ENCODE data around the gene CIZ1.

CIZ1 gene

DNA sequence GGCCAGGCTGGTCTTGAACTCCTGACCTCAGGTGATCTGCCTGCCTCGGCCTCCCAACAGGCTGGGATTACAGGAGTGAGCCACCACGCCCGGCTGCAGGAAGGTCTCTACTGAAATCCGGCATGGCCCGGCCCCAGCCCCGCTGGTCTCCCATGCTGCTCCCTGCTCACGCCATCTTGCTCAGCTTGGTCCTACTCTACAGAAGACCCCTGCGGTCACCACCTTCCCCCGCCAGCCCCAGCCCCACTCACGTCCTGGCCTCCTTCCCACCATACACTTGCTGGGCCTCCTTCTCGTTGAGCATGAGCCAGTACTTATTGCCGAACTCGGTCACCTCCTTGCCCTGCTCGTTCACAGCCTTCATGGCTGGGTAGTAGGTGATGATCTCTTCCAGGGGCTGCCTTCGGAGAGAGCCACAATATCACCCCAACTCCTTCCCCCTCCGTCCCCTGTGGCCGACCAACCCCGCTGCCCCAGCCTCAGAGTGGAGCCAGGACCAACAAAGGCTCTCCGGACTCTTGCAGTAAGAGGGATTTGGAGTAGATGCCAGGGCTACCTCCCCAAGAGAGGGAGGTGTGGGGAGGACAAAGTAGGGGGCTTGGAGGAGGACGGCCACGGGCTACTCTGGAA, 67.8 kb downstream of the CIZ1 start:
- no peak for DNase-seq

DNA sequence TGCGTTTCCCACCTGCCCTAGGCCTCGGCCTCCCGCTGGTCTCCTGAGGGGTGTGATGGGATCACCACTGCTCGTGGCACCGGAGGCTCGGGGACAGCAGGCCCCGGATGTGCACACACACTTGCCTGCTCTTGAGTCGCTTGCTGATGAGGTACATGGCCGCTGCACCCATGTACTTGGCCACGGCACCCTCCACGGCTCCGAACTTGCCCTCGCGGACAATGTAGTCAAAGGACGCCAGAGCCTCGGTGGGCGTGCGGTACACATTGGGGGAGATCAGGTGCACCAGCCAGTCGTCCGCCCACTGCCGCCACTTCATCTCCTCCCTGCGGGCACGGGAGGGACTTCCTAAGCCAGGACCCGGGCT, 68.6 kb downstream of the CIZ1 start:
- no peak for DNase-seq

DNA sequence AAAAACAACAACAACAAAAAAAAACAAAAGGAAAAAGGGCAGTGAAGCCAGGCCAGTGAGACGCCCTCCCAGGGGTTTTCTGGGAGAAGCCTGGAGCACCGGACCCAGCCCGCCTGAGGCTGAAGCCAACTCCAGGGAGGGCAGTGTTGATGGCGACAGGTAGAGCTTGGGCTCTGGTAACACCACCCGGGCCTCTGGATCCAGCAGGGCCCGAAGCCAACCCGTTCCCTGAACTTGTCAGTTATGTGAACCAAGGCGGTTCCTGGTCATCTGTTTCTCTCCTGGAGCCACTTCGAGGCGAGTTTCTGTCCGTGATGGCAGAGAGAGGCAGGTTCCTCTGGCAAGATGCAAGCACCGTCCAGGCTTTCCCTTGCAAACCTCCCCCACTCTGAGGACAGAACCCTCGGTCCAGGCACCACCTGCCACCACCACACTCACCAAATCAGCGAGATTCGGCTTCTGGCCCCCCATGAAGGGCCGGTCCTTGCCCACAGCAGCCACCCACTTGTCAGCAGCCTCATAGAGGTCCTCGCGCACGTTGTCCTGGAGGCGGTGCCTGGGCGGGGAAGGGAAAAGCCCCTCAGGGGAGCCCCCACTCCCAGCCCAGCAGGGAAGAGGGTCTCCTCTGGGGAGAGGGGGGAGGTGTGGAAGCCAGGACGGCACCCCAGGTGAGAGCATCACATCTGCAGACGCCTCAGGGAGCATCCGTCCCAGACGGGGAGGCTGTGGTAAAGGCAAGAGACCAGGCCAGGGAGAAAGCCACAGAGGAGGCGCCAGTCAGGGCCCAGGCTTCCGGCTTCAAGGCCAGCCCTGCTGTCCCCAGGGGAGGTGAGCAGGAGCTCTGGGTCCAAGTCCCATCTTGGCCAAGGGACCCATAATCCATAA, 69.2 kb downstream of the CIZ1 start:
- DNase-seq, result no peak

DNA sequence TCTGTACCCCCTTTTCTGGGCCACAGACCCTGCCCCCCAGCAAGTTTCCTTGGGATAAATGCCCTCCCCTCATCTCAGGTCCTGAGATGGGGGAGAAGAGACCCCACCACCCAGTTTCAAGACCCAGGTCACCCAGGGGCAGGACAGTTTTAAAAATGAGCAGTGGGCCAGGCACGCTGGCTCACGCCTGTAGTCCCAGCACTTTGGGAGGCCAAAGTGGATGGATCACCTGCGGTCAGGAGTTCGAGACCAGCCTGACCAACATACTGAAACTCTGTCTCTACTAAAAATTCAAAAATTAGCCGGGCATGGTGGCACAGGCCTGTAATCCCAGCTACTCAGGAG, 69.9 kb downstream of the CIZ1 start:
- DNase-seq, result no peak

DNA sequence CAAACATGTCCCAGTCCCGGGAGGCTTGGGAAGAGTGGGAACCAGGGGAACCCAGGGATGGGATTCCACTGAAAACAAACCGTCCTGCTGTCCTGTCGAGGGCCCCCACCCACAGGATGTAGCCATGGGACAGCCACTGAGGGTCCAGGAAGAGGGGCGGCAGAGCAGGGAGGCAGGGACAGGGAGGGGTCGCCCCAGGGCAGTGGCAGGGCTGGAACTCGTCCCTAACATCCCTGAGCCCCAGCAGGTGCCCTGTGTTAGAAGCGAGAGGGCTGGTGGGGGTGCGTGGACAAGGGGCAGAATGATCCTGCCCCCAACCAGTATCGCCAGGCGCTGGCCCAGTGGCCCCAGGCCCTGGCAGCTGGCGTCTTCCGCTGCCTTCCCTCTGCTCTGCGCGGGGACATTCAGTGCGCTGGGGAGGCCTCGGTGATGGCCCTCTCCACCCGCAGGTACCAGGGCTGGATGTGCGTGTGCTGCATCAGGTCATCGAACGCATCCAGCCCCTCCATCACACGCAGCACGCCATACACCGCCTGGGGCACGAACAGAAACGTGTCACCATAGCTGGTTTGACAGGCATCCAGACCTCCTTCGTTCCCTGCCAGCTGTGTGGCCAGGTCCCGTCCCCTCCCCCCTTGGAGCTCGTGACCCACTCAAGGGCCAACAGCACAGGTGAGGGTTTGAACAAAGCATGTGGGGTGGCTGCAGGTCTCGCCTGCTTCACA, 70.5 kb downstream of the CIZ1 start:
- no peak for DNase-seq

DNA sequence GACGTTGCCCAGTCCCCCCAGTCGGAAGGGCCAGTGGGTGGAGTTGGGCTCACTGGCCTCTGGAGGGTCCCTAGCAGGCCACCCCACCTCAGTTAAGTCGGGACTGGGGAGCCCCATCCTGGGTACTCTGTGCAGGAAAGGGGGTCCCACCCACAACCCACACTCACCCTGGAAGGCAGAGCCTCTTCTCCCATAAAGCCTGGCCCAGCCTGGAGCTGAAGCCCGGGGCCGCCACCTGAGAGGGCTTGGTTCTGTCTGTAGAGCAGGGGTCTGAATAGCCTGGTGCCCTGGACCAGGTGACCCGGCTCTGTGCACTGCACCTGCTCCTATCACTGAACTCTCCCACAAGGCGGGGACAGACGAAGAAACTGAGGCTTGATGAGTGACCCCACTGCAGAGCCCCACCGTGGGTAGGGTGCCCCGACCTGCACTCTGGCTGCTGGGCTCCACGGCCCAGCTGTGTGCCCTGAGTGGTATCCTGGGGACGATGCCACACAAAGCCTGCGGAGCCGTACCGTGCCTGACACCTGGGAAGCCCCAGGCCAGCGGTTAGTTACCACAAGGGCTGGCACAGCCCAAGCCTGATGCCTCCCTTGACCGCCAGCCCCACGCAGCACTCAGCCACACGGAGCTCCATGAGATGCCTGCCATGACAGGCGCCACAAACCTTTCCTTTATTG, 71.2 kb downstream of the CIZ1 start:
- DNase-seq, result no peak

DNA sequence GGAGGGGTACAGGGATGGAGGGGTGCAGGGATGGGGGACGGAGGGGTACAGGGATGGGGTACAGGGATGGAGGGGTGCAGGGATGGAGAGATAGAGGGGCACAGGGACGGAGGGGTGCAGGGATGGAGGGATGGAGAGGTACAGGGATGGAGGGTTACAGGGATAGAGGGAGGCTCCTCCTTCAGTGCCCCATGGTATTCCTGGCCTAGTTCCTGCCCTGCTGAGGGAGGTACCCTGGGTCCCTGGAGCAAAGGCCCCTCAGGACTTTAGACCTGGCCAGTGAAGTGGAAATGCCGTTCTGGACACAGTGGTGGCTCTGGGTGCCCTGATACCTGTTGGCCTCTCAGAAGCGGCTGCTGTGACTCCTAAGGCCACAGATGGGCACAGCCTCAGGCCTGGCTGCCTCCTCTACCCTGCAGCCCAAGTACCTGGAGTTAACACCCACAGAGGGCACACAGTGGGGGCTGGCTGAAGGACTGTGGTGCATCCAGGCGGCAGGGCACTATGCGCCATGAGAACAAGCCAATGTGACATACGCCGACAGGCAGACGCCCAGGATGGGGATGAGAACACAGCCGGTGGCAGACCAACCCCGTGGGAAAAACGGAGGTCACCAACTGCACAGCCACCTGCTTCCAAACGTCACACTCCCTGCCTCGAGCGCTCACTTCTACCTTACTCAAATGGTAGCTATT, 72.3 kb downstream of the CIZ1 start:
- DNase-seq, result no peak

DNA sequence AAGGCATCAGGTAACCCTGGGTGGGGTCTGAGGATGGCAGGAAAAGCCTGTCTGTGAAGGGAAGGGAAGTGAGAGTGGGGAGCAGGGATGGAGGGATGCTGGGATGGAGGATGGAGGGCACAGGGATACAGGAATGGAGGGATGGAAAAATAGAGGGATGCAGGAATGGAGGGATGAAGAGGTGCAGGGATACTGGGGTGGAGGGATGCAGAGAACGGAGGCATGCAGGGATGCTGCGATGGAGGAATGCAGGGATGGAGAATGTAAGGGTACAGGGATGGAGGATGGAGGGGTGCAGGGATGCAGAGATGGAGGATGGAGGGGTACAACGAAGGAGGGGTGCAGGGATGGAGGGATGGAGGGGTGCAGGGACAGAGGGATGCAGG, 72.9 kb downstream of the CIZ1 start:
- no peak for DNase-seq

DNA sequence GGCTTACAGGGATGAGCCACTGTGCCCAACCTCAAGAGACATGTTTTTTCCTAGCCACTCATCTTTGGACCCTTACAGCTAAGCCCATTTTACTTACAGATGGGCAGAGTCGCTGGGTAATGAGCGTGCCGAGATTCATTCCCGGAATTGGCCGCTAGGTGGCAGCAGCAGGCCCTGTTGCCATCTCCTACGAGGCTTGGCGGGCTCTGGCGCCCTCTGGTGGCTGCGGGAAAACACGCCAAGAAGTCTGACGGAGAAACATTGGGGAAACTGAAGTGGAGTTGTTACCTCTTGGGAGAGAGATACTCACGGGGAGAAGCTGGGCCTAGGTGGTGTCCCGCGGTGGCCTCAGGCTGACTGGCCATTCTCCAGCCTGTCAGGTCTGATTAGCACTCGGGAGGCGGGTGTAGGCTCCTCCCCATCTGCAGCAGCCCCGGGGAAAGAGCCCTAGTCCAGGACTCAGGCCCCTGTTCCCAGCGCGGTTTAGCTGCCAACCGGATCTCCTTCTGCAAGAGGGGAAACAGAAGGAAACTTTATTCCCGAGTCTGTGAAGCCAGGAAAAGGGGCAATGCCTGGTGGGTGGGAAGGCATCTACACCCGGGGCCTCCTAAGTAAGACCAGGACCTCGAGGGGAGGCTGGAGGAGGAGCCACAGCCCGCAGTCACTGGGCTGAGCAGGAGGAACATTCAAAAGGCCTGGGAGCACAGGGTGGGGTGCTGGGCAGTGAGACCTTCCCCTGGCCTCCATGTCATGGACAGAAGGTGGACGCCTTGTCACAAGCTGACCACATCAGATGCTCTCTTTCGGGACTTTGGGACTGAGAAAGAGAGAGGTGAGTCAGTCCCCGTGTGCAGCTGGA, 73.5 kb downstream of the CIZ1 start:
- DNase-seq, result peak; percentile 70

DNA sequence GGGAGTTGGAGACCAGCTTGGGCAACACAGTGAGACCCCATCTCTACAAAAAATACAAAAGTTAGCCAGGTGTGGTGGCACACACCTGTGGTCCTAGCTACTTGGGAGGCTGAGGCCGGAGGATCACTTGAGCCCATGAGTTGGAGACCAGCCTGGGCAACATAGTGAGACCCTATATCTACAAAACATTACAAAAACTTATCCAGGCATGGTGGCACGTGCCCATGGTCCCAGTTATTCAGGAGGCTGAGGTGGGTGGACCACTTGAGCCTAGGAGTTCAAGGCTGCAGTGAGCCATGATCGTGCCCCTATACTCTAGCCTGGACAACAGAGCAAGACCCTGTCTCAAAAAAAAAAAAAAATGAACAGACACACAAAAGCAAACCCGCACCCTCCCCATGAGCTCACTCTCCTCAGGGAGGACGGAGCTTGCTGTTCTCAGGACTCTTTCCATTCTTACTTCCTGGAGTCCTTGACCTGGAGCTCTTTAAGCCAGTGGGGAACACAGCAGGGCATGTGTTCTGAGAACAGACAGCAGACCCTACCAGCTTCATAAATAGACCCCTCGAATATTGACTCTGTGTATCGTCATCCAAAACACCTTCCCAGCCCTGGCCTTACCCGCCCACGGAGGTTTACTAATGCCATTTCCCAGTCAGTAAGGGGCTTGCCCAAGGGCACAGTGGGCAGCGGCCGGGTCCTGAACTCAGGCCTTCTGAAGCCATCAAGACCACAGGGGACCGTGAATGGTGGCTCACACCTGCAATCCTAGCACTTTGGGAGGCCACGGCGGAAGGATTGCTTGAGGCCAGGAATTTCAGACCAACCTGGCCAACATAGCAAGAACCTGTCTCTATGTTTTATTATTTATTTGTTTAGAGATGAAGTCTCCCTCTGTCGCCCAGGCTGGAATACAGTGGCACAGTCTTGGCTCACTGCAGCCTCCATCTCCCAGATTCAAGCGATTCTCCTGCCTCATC, 75.0 kb downstream of the CIZ1 start:
- no peak for DNase-seq
